Stimulated activated CD4-positive, alpha-beta T cell treated with anti-CD3 and anti-CD28 coated beads, Interleukin-4, amount 100 ng/mL, for 48 hours (primary cell): Measurements from ENCODE around the gene SRSF2.
"Not testable (repeated sequence)": the region's sequence is repeated elsewhere in the genome, so short reads cannot be mapped to it uniquely, and the experiment has no call there.

Experiments used
- DNase-seq, 2 donors: peaks; one replicate each; pipeline ENCODE4 v3.0.0-alpha.2; 2020; ENCODE audit warnings: low read depth in 2 of 2

Gene SRSF2, protein sequence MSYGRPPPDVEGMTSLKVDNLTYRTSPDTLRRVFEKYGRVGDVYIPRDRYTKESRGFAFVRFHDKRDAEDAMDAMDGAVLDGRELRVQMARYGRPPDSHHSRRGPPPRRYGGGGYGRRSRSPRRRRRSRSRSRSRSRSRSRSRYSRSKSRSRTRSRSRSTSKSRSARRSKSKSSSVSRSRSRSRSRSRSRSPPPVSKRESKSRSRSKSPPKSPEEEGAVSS

DNA sequence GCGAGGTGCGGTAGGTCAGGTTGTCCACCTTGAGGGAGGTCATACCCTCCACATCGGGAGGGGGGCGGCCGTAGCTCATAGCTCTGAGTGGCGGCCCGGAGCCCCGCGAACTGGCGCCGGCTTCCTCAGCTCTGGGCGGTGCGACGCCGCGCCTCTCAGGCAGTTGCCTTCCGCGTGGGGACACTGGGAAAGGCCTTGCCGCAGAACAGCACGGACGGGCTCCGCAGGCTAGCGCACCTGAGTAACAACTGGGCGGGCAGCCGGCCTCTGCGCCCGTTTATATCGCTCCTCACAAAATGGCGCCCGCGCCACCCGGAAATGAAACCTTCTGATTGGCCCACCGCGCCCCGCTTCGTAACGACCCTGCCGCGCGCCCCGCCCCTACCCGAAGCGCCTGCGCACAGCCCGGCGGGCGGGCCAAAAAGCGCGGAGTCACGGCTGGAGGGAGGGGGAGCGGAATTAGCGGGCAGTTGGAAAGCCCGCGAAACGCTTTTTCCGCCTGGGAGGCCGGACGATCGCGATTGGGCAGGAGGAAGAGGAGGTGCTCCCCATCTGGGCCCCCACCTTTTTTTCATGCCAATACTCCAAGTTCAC, at the start of gene SRSF2:
Gene SRSF2, minus strand, starts transcription at position 250 of the 594 bp plus-strand sequence. Its CDS starts 171 bp downstream, at position 79.
- peak; percentile 96 to 97 for DNase-seq

DNA sequence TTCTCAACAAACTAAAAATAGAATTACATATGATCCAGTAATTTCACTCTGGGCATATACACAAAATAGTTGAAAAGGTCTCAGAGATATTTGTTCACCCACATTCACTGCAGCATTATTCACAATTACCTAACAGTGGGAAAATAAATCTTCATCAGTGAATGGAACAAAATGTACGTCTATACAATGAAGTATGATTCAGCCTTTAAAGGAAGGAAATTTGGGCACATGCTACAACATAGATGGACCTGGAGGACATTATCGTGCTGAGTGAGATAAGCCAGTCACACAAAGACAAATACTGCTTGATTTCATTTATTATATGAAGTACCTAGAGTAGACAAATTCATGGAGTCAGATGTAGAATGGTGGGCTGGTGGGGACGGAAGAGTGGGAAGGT, 47.8 kb upstream of the SRSF2 start:
- no peak for DNase-seq

GRCh38 chr17:76783146-76783545, 46.0 kb upstream of the SRSF2 start:
- DNase-seq = no peak

GRCh38 chr17:76781056-76781982, 44.2 kb upstream of the SRSF2 start:
- no peak for DNase-seq

GRCh38 chr17:76775021-76775600, 38.0 kb upstream of the SRSF2 start:
- DNase-seq = no peak

DNA sequence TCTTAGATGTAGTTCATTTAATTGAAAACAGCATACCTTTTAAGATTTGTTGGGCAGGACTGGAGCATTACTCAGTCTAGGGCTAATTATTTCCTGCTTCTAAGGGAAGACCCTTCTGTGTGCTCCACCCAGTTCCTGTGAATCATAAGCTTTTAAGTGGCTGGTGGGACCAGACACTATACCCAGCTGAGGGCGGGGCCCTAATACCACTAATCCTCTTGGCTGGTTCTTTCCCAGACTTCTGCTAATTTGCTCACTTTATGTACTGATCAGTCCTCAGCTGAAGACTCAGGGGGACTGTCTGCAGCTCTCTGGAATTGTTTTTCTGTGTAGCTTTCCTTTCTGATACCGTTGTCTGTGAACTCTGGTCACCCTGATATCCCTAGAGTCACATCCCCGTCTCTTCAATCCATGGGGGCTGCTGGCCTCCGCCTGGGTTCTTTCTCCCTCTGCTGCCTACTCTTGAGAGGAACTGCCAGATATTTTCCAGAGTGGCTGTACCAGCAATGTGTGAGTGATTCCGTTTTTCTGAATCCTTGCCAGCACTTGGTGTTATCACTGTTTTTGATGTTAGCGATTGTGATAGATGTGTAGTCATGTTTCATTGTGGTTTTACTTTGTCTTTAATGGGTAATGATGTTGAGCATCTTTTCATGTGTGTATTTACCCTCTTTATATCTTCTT, 35.9 kb upstream of the SRSF2 start:
- DNase-seq = no peak

- no peak for DNase-seq
These were observed 21.4 kb upstream of the SRSF2 start for GRCh38 chr17:76758570-76758969.

GRCh38 chr17:76757256-76757655, 20.1 kb upstream of the SRSF2 start:
- no peak for DNase-seq

DNA sequence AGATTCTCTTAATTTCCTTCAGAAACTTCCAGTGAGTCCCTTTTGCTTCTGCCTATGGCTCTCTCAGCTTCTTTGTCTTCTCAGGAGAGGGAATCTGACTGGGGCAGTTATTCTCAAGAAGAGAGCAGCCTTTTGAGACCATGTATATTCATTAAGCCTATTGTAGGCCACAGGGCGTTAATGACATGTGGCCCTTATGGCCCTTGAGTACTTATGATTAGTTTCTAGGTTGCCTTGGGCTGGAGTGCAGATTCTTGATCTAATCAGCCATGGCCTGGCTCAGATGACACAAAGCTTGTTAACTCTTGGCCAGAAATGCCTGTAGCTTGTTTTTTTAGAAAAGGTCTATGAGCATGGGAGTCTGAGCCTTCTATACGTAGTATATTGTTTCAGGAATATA, 18.2 kb upstream of the SRSF2 start:
- no peak for DNase-seq

DNA sequence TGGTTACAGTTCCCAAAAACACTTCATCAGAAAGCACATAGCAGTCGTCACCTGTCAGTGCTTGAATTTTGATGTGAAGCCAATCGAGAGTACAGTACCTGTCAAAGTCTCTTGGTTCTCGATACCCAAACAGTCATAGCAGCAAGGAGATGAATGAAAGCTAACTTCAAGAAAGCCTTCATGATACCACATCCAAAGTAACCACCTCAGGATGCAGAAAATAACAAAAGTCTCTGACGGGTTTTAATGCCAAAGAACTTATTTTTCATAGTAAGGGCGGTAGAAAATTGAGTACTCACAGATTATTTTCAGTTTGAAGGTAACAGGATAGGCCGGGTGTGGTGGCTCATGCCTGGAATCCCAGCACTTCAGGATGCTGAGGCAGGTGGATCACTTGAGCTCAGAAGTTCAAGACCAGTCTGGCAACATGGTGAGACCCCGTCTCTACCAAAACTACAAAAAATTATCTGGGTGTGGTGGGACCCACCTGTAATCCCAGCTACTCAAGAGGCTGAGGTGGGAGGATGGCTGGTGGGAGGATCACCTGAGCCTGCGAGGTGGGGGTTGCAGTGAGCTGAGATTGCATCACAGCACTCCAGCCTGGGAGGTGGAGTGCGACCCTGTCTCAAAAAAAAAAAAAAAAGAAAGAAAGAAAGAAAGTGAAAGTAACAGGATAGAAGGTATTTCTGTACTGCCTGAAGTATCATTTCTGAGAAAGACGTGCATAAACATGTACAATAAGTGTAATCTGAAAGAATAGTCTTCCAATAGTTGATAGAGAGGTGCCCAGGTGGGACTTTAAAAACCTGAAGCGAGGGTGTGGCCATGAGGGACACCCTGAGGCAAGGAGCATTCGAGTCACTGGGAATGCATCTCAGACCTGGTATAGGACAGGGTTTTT, 16.2 kb upstream of the SRSF2 start:
- DNase-seq = no peak

DNA sequence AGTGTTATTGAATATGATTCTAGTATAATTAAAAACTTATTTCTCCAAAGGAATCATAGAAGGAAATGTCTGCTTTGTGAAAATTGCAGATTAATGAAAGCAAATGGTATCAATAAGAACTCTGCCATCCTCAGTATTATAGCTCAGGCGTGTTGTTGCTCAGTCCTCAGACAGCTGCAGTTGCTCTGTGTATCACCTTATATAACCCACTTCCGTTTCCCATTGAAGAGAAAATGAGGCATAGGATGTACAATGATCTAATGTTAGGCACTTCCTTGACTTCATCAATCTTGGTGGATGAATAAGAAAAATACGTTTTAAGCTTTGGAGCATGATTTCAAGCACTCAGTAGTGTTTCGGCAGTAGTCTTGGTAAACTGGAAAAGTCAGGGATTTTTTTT, 14.9 kb upstream of the SRSF2 start:
- DNase-seq = no peak

DNA sequence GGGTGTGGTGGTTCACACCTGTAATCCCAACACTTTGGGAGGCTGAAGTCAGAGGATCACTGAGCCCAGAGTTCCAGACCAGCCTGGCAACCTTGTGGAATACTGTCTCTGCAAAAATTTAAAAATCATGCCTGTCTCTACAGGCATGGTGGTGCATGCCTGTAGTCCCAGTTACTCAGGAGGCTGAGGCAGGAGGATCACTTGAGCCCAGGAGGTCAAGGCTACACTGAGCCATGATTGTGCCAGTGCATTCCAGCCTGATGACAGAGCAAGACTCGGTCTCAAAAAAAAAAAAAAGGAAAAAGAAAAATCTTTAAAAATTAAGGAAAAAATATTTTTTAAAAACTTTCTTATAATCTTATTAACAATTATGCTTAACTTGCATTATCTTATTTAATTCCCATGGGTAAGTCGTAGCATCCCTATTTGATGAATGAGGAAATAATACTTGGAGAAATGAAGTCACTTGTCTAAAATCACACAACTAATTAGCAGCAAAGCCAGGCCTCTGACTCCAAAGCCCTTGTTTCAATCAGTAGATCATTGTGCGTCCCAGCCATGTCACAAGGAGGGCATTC, 14.4 kb upstream of the SRSF2 start:
- DNase-seq = no peak

DNA sequence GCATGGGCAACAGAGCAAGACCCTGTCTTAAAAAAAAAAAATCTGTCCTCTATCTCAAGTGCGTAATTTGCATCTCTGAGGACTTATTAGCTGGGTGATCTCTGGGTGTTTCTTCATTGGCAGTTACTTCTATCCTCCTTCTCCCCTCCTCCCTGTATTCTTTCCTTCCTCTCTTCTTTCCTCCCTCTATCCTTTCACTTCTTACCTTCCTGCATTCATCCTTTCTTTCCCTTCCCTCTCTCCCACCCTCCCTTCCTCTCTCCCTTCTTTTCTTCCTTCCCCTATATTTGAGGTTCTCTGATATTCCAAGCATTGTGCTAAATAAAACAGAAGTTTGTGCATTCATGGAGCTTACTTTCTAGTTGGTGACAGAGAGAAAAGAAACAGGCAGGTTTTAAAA, 11.5 kb upstream of the SRSF2 start:
- no peak for DNase-seq

- DNase-seq = no peak
These were observed 10.7 kb upstream of the SRSF2 start for GRCh38 chr17:76747716-76748363.

GRCh38 chr17:76745785-76746184, 8.7 kb upstream of the SRSF2 start:
- not testable (repeated sequence) for DNase-seq

- DNase-seq = no peak
These were observed 7.6 kb upstream of the SRSF2 start for GRCh38 chr17:76744747-76745146.

- DNase-seq = no peak
These were observed 5.8 kb upstream of the SRSF2 start for GRCh38 chr17:76742958-76743357.

DNA sequence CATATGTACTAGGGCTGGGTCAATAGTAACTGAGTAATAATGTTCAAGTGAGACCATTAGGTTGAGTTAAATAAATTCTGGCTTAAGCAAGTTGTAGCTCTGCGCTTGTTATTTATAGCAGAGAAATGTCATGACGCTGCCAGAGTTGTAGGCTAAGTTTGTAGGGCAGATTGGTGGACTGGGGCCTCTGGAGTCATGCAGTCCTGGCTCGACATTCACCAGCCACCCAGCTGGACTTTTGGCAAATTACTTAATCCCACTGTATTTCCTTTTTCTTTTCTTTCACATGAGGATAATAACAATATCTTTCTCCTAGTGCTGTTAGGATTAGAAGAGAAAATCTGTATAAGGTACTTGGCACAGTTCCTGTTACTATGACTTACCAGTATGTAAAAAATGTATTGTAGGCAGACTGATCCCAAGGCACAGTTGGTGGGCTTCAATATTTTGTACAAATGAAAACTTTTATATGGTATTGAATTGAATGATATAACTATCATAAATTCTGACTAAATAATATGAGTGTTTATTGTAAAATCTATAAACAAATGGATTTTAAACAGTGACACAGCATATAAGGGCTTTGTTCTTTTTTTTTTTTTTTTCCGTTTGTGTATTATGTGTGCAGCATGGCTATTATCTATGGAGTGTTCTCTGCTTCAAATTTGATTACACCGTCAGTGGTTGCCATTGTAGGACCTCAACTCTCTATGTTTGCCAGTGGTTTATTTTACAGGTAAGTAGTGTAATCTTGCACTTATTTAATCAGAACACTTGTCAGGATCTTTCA, 3.4 kb upstream of the SRSF2 start:
- DNase-seq = no peak

- DNase-seq = not testable (repeated sequence)
These were observed 2.5 kb upstream of the SRSF2 start for GRCh38 chr17:76739568-76740115.
